PC-3 (cell line): ENCODE results near the gene RAI1. TPM values are rescaled to one million over a fixed set of nuclear protein-coding genes. Genes with fewer than 3 reads are reported as not detected.

Source experiments
- ATAC-seq: fragments of 200-7000 bp; cut with Tn5 transposase; 2 replicates; pipeline ENCODE4 v1.9.1; 2020; ENCODE audit warnings: mild to moderate bottlenecking, moderate library complexity
- BruUV-seq: library from RNA; stranded (reverse); fragments of 400-500 nt; replicated peaks from 2 replicates; lab custom pipeline; 2021; lab: Mats Ljungman, UMichigan
- CTCF ChIA-PET: fragments of 300-600 bp; sonication (Branson Sonifier 250); formaldehyde crosslinking; loops from one replicate; lab custom pipeline; 2022; ENCODE audit warnings: antibody characterized with exemption; lab: Charles Lee
- POLR2A ChIA-PET: fragments of 300-600 bp; sonication (Branson Sonifier 250); formaldehyde crosslinking; loops from one replicate; lab custom pipeline; 2022; ENCODE audit warnings: antibody characterized with exemption; ENCODE audit not compliant: unreplicated experiment; lab: Charles Lee
- DNase-seq: peaks from one replicate; pipeline ENCODE4 v3.0.0-alpha.2; 2015
- H2AFZ ChIP-seq: fragments of 300-600 bp; sonication (generic); 2 replicates; pipeline ENCODE4 v1.6.0; 2016; ENCODE audit warnings: antibody characterized with exemption, low read length
- H3F3A ChIP-seq: fragments of 300-600 bp; sonication (generic); one replicate; pipeline ENCODE4 v1.6.0; 2017; ENCODE audit warnings: antibody characterized with exemption, low read length, control low read depth, mild to moderate bottlenecking; ENCODE audit not compliant: unreplicated experiment
- H3K27ac ChIP-seq: fragments of 300-600 bp; sonication (generic); 2 replicates; pipeline ENCODE4 v1.5.1; 2016; ENCODE audit warnings: mild to moderate bottlenecking, low read length
- H3K27me3 ChIP-seq: fragments of 300-600 bp; sonication (generic); 2 replicates; pipeline ENCODE4 v1.6.1; 2016; ENCODE audit warnings: low read length, mixed read lengths
- H3K36me3 ChIP-seq: fragments of 300-600 bp; sonication (generic); 2 replicates; pipeline ENCODE4 v1.6.1; 2016; ENCODE audit warnings: low read depth, mixed run types, low read length, mixed read lengths
- H3K4me1 ChIP-seq: fragments of 300-600 bp; sonication (generic); 2 replicates; pipeline ENCODE4 v1.5.1; 2016; ENCODE audit warnings: low read length; ENCODE audit not compliant: insufficient read depth
- H3K4me2 ChIP-seq: fragments of 300-600 bp; sonication (generic); 2 replicates; pipeline ENCODE4 v1.6.0; 2016; ENCODE audit warnings: low read length
- H3K4me3 ChIP-seq: fragments of 300-600 bp; sonication (generic); 2 replicates; pipeline ENCODE4 v1.5.1; 2016; ENCODE audit warnings: mild to moderate bottlenecking, low read length, mixed read lengths
- H3K79me2 ChIP-seq: fragments of 300-600 bp; sonication (generic); 2 replicates; pipeline ENCODE4 v1.6.1; 2017; ENCODE audit warnings: low read length, mixed read lengths
- H3K9ac ChIP-seq: fragments of 300-600 bp; sonication (generic); 2 replicates; pipeline ENCODE4 v1.6.0; 2016; ENCODE audit warnings: mild to moderate bottlenecking, low read length
- H3K9me2 ChIP-seq: fragments of 300-600 bp; sonication (generic); replicated peaks from 2 replicates; pipeline ENCODE4 v1.6.1; 2016; ENCODE audit warnings: mixed run types, low read length, mixed read lengths
- H3K9me3 ChIP-seq: fragments of 300-600 bp; sonication (generic); 2 replicates; pipeline ENCODE4 v1.6.1; 2016; ENCODE audit warnings: low read length, mixed read lengths
- H4K20me1 ChIP-seq: fragments of 300-600 bp; sonication (generic); 2 replicates; pipeline ENCODE4 v1.6.1; 2016; ENCODE audit warnings: low read length, mixed read lengths
- EZH2 ChIP-seq: fragments of 300-600 bp; sonication (generic); IDR thresholded peaks from one replicate; pipeline ENCODE4 v1.6.1; 2017; ENCODE audit warnings: antibody characterized with exemption, mild to moderate bottlenecking, low read length; ENCODE audit not compliant: unreplicated experiment
- EZH2phosphoT487 ChIP-seq: fragments of 300-600 bp; sonication (generic); IDR thresholded peaks from 2 replicates; pipeline ENCODE4 v1.6.1; 2018; ENCODE audit warnings: mild to moderate bottlenecking, antibody characterized with exemption, low read length, borderline replicate concordance
- intact Hi-C: fragments of 100-400 bp; cut with micrococcal nuclease; formaldehyde crosslinking; loops from 2 replicates; pipeline ENCODE4 v1.9.0; 2023
- total RNA-seq: library from RNA; depleted of rRNA; stranded (reverse); fragments of >200 nt; gene quantifications from 2 replicates; pipeline ENCODE4 v1.2.3, GENCODE V29; 2014
- TF ChIP-seq, protein P1 (sequence below): fragments of 300-600 bp; sonication (generic); conservative IDR thresholded peaks from 2 replicates; pipeline ENCODE4 v1.5.1; 2017; ENCODE audit warnings: antibody characterized with exemption, low read depth, mild to moderate bottlenecking, low read length

RAI1 gene
- total RNA-seq, 1 experiment from 2014 or later = 33.0 TPM

DNA sequence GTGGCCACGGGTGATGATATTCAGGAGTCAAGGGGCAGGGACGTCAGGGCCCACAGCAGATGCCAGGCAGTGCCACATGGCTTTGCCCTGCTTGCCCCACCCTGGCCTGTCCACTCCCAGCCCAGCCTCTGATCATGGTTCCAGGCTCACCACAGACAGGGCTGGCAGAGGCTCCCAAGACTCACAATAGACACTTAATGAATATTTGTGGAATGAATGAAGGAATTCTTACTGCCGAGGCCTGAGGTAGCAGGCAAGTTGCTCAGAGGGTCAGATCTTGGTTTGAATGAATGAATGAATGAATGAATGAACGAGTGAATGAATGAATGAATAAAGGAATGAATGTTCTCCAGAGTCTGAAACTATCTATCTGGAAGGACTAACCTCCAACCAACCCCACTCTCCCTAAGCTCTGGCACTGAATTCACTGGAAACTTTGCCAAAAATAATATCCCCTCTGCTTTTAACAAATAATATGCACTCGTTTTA, 60.9 kb downstream of the RAI1 start:
- peaks cover 24% of the 10 kb centered on the region for H3K4me1 ChIP-seq
- no TSS peak for BruUV-seq

DNA sequence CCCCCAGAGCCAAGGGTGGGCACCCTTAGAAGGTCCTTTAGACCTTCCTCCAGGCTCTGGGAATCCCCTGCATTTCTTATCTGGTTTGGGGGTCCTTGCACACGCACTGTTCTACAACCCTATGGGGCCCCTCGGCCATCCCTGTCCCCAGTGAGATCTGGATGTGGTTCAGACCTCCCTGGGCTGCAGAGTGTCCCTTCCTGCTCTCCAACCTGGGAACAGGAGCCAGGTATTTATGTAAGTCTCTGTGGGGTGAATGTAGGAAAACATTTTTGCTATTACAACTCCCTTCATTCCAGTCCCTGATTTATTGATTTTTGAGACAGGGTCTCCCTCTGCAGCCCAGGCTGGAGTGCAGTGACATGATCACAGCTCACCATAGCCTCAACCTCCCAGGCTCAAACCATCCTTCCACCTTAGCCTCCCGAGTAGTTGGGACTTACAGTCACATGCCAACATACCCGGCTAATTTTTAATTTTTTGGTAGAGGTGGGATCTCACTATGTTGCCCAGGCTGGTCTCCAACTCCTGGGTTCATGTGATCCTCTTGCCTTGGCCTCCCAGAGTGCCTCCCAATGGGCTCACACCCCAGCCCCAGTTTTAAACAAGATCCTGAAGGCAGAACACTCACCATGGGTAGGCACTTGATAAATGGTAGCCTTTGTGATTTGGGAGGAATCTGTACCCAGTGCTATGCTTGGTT, 61.6 kb downstream of the RAI1 start:
- no peak overlapping the region for H3K4me3 ChIP-seq
- no peak for ATAC-seq
- H3K9me3 ChIP-seq = no peaks in the 10 kb centered on the region
- H3K79me2 ChIP-seq = peaks cover 82% of the 10 kb centered on the region
- H3F3A ChIP-seq = no peaks in the 10 kb centered on the region
- H3K9me2 ChIP-seq = no peaks in the 10 kb centered on the region
- H3K4me2 ChIP-seq = no peak overlapping the region
- TF ChIP-seq EZH2 (no peak), EZH2phosphoT487 (no peak)
- TF ChIP-seq, protein P1, sequence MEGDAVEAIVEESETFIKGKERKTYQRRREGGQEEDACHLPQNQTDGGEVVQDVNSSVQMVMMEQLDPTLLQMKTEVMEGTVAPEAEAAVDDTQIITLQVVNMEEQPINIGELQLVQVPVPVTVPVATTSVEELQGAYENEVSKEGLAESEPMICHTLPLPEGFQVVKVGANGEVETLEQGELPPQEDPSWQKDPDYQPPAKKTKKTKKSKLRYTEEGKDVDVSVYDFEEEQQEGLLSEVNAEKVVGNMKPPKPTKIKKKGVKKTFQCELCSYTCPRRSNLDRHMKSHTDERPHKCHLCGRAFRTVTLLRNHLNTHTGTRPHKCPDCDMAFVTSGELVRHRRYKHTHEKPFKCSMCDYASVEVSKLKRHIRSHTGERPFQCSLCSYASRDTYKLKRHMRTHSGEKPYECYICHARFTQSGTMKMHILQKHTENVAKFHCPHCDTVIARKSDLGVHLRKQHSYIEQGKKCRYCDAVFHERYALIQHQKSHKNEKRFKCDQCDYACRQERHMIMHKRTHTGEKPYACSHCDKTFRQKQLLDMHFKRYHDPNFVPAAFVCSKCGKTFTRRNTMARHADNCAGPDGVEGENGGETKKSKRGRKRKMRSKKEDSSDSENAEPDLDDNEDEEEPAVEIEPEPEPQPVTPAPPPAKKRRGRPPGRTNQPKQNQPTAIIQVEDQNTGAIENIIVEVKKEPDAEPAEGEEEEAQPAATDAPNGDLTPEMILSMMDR = no peak
- H3K27me3 ChIP-seq = no peaks in the 10 kb centered on the region
- ChIA-PET POLR2A (no interaction called here), CTCF (no interaction called here)
- H3K36me3 ChIP-seq = no peaks in the 10 kb centered on the region
- H3K27ac ChIP-seq = no peak overlapping the region
- no peak overlapping the region for H3K9ac ChIP-seq
- intact Hi-C loops = no loop called here
- peaks cover 6% of the 10 kb centered on the region; the same call in 1 of the 2 replicates for H4K20me1 ChIP-seq
- no peak for DNase-seq
- H2AFZ ChIP-seq = no peak overlapping the region
- no TSS peak for BruUV-seq
- peaks cover 28% of the 10 kb centered on the region for H3K4me1 ChIP-seq

More for the DNA sequence above, 60.9 kb downstream of the RAI1 start:
- H3K36me3 ChIP-seq = no peaks in the 10 kb centered on the region
- no peak overlapping the region for H3K9ac ChIP-seq
- ATAC-seq (no peak), DNase-seq (no peak)
- H3K9me2 ChIP-seq = no peaks in the 10 kb centered on the region
- H3K4me2 ChIP-seq = no peak overlapping the region
- POLR2A ChIA-PET = no interaction called here
- H3K27ac ChIP-seq = no peak overlapping the region
- no peak overlapping the region for H3K4me3 ChIP-seq
- intact Hi-C loops = no loop called here
- no peaks in the 10 kb centered on the region for H3K9me3 ChIP-seq
- TF ChIP-seq EZH2phosphoT487 (no peak), EZH2 (no peak)
- TF ChIP-seq, protein P1 = no peak
- no peaks in the 10 kb centered on the region for H3F3A ChIP-seq
- peaks cover 9% of the 10 kb centered on the region; the same call in 1 of the 2 replicates for H4K20me1 ChIP-seq
- CTCF ChIA-PET = no interaction called here
- no peaks in the 10 kb centered on the region for H3K27me3 ChIP-seq
- H2AFZ ChIP-seq = no peak overlapping the region
- H3K79me2 ChIP-seq = peaks cover 82% of the 10 kb centered on the region
